KMS-11 (cell line): ENCODE results near the gene HOXB3.
A peak's percentile ranks its signal among the peaks of the same experiment; 100 is the strongest.

Experiments
- H2AFZ ChIP-seq: fragments of 200-600 bp; sonication (generic); 2 replicates; pipeline ENCODE4 v1.6.1; 2016; ENCODE audit warnings: antibody characterized with exemption, mixed run types, low read depth
- H3K27ac ChIP-seq: fragments of 200-600 bp; sonication (generic); 2 replicates; pipeline ENCODE4 v1.6.1; 2016; ENCODE audit warnings: mild to moderate bottlenecking, mixed run types
- H3K27me3 ChIP-seq: fragments of 200-600 bp; sonication (generic); 2 replicates; pipeline ENCODE4 v1.6.1; 2017; ENCODE audit warnings: mild to moderate bottlenecking, low read depth, mixed run types, moderate library complexity; ENCODE audit not compliant: insufficient read depth
- H3K36me3 ChIP-seq: fragments of 200-600 bp; sonication (generic); 2 replicates; pipeline ENCODE4 v1.6.1; 2017; ENCODE audit warnings: mild to moderate bottlenecking, mixed run types; ENCODE audit not compliant: insufficient read depth
- H3K4me1 ChIP-seq: fragments of 200-600 bp; sonication (generic); 2 replicates; pipeline ENCODE4 v1.6.1; 2016; ENCODE audit warnings: mild to moderate bottlenecking, low read depth, mixed run types; ENCODE audit not compliant: poor library complexity, severe bottlenecking
- H3K4me2 ChIP-seq: fragments of 200-600 bp; sonication (generic); 2 replicates; pipeline ENCODE4 v1.7.0; 2016; ENCODE audit warnings: mild to moderate bottlenecking, mixed run types
- H3K4me3 ChIP-seq: fragments of 200-600 bp; sonication (generic); IDR thresholded peaks from 2 replicates; pipeline ENCODE4 v1.6.1; 2017; ENCODE audit warnings: low read depth, low read length, mixed read lengths; ENCODE audit not compliant: insufficient read depth
- H3K79me2 ChIP-seq: fragments of 200-600 bp; sonication (generic); 2 replicates; pipeline ENCODE4 v1.6.1; 2016; ENCODE audit warnings: low read depth, mixed run types; ENCODE audit not compliant: insufficient read depth
- H3K9ac ChIP-seq: fragments of 200-600 bp; sonication (generic); 2 replicates; pipeline ENCODE4 v1.6.1; 2016; ENCODE audit warnings: mild to moderate bottlenecking, mixed run types
- H4K20me1 ChIP-seq: fragments of 200-600 bp; sonication (generic); 2 replicates; pipeline ENCODE4 v1.6.1; 2016; ENCODE audit warnings: mild to moderate bottlenecking, mixed run types; ENCODE audit not compliant: insufficient read depth
- CTCF ChIP-seq: fragments of 200-600 bp; sonication (generic); conservative IDR thresholded peaks from 2 replicates; pipeline ENCODE4 v1.6.1; 2017; ENCODE audit warnings: low read depth, mild to moderate bottlenecking, antibody characterized with exemption, low read length, moderate library complexity, mixed read lengths

The HOXB3 gene

GRCh38 chr17:48589831-48590606 is at the start of gene HOXB3:
TSS of gene HOXB3 (minus strand) at chr17:48590241. CDS start at chr17:48552474, 37,767 bp downstream.
- Histone ChIP-seq H3K4me3 (no peak within 1 kb of the TSS), H3K36me3 (no peaks in the 10 kb centered on the region), H3K79me2 (no peaks in the 10 kb centered on the region), H3K9ac (no peak within 1 kb of the TSS), H3K27ac (no peak within 1 kb of the TSS), H2AFZ (no peak within 1 kb of the TSS), H4K20me1 (no peaks in the 10 kb centered on the region), H3K4me1 (peaks cover 5% of the 10 kb centered on the region), H3K27me3 (peaks cover 6% of the 10 kb centered on the region), H3K4me2 (no peak within 1 kb of the TSS)
- TF ChIP-seq CTCF = no peak

- no peak for TF ChIP-seq CTCF
- Histone ChIP-seq H2AFZ (no peak overlapping the region), H3K27me3 (peaks cover 5% of the 10 kb centered on the region; the same call in 1 of the 2 replicates), H3K4me2 (no peak overlapping the region), H3K79me2 (no peaks in the 10 kb centered on the region), H4K20me1 (no peaks in the 10 kb centered on the region), H3K27ac (no peak overlapping the region), H3K9ac (no peak overlapping the region), H3K4me3 (no peak overlapping the region), H3K36me3 (no peaks in the 10 kb centered on the region), H3K4me1 (peaks cover 17% of the 10 kb centered on the region)
Measured at GRCh38 chr17:48639136-48639535, 49.1 kb upstream of the HOXB3 start.

GRCh38 chr17:48637323-48638260 is 47.6 kb upstream of the HOXB3 start:
- no peak overlapping the region for H3K9ac ChIP-seq
- H3K27ac ChIP-seq = no peak overlapping the region
- no peaks in the 10 kb centered on the region for H4K20me1 ChIP-seq
- H3K4me1 ChIP-seq = peaks cover 27% of the 10 kb centered on the region
- peaks cover 5% of the 10 kb centered on the region; the same call in 1 of the 2 replicates for H3K27me3 ChIP-seq
- H3K4me2 ChIP-seq = no peak overlapping the region
- H3K36me3 ChIP-seq = no peaks in the 10 kb centered on the region
- H3K79me2 ChIP-seq = no peaks in the 10 kb centered on the region
- no peak overlapping the region for H3K4me3 ChIP-seq
- H2AFZ ChIP-seq = no peak overlapping the region
- no peak for TF ChIP-seq CTCF

- Histone ChIP-seq H3K27ac (no peak overlapping the region), H3K4me2 (peak overlapping the region; percentile 48), H3K27me3 (peaks cover 5% of the 10 kb centered on the region; the same call in 1 of the 2 replicates), H3K36me3 (no peaks in the 10 kb centered on the region), H3K4me3 (no peak overlapping the region), H3K79me2 (no peaks in the 10 kb centered on the region), H2AFZ (peak overlapping the region; percentile 39), H3K4me1 (peaks cover 39% of the 10 kb centered on the region), H3K9ac (no peak overlapping the region), H4K20me1 (no peaks in the 10 kb centered on the region)
- TF ChIP-seq CTCF = peak; percentile 87
Measured at GRCh38 chr17:48636177-48637018, 46.4 kb upstream of the HOXB3 start.
